Dermis blood vessel endothelial cell (primary cell): ENCODE measurements around the gene C6orf120. TPM values are rescaled to one million over a fixed set of nuclear protein-coding genes. Genes with fewer than 3 reads are reported as not detected.
A peak's percentile ranks its signal among the peaks of the same experiment; 100 is the strongest.

Source experiments
- DNase-seq: peaks from one replicate; pipeline ENCODE4 v3.0.0; 2010
- total RNA-seq: library from RNA; depleted of rRNA; stranded (reverse); fragments of >200 nt; gene quantifications from 2 replicates; pipeline ENCODE4 v1.2.3, GENCODE V29; 2014

Gene C6orf120
- total RNA-seq, 1 donor from 2014 or later, result 27.1 TPM

DNA sequence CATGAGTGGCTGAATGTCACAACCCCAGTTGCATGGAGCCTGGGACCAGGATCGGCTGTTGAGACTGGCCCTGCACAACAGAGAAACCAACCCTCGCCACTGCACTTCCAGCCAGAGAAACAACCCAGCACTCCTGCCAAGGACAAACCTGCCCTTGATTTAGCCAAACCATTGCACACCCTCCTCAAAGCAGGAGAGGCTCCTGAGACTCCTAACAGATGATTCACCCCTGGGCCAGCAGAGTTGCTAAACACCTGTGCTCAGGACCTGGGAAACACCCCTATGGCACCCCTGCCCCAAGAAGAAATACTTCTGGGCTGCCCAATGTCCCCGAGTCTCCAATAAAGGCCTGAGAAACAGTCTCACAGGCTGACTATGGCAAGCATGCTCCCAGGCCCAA, 17.9 kb upstream of the C6orf120 start:
- no peak for DNase-seq

DNA sequence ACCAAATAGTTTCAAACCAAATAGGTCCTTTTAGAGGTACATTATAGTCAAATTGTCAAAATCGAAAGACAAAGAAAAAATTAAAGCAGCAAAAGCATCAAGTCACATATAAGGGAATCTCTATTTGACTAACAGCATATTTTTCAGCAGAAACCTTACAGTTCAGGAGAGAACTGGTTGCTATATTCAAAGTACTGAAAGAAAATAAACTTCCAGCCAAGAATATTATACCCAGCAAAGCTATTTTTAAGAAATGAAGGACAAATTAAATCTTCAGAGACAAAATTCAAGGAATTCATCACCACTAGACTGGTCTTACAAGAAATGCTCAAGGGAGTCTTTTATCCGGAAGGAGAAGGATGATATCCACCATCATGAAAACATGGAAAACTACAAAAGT, 16.1 kb upstream of the C6orf120 start:
- no peak for DNase-seq

DNA sequence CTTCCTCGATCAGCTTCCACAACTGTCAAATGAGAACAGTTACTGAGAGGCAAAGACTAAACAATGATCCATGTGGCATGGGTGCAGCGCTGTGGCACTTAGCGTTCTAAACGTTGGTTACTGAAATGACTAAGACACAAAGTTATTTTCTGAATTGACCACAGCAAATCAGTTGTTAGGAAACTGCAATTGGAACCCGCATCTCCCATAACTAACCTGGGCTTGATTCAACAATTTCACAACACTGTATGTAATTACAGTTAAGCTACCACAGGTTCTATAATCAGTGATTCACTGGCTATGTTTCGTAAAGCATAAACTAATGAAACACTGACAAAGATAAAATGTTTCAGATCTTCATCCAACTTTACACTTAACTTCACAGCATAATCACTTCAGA, 12.6 kb upstream of the C6orf120 start:
- no peak for DNase-seq

- no peak for DNase-seq
Measured at GRCh38 chr6:169691260-169691659, 10.7 kb upstream of the C6orf120 start.

DNA sequence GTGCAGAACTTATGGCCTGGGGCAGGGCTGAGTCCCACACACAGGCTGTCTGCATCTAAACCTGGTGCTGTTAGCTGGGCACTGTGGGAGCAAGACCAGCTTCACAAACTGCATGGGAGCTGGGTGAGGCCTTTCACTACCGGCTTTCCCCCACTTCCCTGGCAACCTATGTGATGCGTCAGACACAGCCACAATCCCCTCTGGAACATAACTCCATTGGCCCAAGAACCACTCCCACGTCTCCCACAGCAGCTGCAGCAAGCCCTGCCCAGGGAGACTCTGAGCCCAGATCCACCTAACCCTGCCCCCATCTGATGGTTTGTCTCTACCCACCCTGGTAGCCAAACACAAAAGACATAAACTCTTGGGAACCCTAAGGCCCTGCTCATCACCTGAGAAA, 9.4 kb upstream of the C6orf120 start:
- no peak for DNase-seq

- DNase-seq, result no peak
Measured at GRCh38 chr6:169695131-169695530, 6.8 kb upstream of the C6orf120 start.

DNA sequence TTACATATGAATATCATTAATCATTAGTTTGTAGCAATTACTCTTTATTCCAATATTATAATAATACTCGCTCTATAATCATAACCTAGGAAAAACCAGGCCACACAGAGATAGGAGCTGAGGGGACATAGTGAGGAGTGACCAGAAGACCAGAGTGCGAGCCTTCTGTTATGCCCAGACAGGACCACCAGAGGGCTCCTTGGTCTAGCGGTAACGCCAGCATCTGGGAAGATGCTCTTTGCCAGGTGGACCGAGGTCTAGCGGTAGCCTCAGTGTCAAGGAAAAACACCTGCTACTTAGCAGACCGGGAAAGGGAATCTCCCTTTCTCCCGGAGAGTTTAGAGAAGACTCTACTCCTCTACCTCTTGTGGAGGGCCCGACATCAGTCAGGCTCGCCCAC, 4.8 kb upstream of the C6orf120 start:
- peak; percentile 35 for DNase-seq

DNA sequence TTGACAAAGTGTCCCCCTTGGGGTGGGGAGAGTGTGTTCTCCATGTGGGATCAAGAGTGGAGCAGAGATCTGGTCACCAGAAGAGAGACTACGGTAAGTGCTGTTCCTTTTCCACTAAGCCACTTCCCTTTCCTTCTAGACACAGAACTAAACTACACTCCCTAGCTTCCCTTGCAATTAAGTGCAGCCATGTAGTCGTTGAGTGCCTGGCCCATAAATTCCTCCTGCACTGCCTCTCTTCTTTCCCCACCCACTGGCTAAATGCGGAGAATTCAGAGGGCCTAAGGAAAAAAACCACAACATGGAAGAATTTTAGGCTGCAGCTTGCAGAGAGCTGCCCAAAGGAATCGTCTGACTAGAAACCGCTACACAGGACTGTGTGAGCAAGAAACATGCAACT, 1.6 kb upstream of the C6orf120 start:
- peak; percentile 34 for DNase-seq

DNA sequence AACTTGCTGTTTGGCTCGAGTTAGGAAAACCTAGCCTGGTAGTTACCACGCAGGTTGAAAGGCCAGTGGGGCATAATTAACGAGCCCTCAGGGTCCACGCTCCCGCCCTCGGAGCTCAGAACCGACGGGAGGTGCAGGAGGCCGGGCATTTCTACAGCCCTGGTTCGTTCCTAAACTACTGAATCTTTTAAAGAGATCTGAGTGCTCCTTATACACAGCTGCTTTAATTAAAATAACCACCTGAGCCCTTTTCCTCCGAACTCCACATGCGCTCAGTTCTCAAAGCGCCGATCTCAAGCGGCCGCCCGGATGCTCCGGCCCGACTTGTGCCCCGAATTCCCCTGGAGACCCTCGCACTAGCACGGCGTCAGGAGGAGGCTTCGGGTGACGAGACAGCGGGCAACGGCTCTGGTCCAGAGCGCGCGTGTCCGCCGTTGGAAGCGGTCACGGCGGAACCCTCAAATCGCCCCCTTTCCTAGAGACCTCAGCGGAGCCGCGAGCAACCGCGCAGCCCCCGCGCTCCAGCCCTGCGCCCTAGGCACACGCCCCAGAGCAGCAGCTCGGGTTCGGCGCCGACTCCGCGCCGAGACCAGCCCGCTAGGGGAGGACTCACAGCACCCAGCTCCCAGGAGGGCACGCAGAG, 494 bp upstream of the C6orf120 start:
- no peak for DNase-seq

DNA sequence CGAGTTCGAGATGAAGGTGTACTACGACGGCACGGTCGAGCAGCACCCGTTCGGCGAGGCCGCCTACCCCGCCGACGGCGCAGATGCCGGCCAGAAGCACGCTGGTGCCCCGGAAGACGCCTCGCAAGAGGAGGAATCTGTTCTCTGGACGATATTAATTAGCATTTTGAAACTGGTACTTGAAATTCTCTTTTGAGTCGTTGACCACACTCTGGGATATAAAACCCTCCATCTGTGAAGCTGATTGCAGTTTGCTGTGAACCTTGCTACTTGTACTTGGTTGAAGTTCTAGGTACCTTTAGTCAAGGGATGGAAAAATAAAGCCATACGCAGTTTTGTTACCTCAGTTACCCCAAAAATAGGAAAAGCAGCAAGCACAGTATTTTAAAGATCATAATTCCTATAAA, 917 bp downstream of the C6orf120 start:
- no peak for DNase-seq

GRCh38 chr6:169707772-169708171, 5.8 kb downstream of the C6orf120 start:
- DNase-seq, result no peak

DNA sequence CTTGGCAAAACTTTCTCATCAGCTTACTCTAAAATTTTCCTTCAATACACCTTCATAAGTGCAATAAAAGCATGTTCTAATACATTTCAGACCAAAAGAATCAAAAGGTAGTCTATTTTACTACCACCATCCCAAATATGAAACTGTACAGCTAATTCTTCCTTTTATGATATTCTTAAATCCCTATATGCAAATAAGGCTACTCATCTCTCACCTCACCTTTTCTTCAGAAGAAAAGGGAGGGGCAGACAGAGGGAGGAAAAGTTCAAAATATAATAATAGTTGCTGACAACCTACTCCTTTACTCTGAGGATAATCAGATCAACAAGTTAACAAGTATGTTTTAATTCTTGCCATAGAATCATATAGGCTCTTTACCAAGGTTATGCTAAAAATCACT, 7.4 kb downstream of the C6orf120 start:
- DNase-seq, result no peak

DNA sequence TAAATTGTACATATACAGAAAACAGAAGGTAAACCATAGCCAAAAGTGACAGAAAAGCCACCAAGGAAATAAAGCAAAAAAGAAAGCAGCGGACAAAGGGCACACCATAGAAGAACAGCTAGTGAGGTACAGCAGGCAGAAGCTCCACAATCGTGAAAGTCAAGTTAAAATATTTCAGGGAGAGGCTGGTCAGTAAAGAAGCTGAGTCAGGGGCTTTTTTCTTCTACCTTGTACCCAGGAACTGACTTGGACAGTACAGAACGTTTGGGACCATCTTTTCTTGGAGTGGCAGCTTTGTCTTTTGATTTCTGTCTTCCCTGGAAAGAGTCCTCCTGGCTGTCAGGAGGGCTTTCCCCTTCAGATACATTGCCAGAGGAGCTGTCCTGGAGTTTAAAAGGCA, 8.1 kb downstream of the C6orf120 start:
- no peak for DNase-seq

DNA sequence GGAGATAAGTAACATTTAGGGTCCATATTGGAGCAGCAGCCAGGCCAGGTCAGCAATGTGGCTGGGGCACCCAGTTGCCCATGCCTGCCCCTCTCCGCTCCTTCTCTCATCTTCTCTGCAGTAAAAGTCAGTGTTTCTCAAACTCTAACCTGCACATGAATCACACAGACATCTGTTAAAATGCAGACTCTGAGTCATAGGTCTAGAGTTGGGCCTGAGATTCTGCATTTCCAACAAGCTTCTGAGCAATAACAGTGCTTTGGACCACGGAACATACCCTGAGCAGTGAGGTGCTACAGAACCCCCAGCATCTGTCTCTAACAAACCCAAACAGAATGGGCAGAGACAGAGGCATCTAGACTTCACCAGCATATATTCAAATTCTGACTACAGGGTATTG, 12.3 kb downstream of the C6orf120 start:
- no peak for DNase-seq

- no peak for DNase-seq
Measured at GRCh38 chr6:169714595-169714994, 12.7 kb downstream of the C6orf120 start.

- no peak for DNase-seq
Measured at GRCh38 chr6:169719117-169719516, 17.2 kb downstream of the C6orf120 start.

- DNase-seq, result no peak
Measured at GRCh38 chr6:169720207-169720855, 18.4 kb downstream of the C6orf120 start.

- DNase-seq, result peak; percentile 92
Measured at GRCh38 chr6:169722362-169723199, 20.7 kb downstream of the C6orf120 start.

- peak; percentile 66 for DNase-seq
Measured at GRCh38 chr6:169723200-169723909, 21.4 kb downstream of the C6orf120 start.

DNA sequence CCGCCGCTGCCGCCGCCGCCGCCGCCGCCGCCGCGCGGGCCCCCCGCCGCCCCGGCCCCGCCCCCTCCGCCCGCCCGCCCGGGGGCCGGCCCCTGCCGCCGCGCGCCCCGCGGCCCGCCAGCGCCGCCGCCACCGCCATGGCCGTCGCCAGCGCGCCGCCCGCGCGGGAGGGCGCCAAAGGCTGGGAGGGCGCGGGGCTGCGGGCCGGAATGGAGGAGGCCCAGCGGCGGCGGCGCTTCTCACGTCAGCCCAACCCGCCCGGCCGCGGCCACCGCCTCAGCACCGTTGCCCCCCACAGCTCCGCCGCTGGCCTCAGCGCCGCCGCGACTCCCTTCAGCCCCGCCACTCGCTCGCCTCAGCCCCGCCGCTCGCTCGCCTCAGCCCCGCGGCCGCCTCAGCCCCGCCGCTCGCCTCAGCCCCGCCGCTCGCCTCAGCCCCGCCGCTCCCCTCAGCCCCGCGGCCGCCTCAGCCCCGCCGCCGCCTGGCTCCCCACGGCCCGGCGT, 22.1 kb downstream of the C6orf120 start:
- DNase-seq, result peak; percentile 44

GRCh38 chr6:169724494-169725124, 22.7 kb downstream of the C6orf120 start, which contains the start of gene PHF10:
TSS of gene PHF10 (minus strand) at chr6:169724500. CDS start at chr6:169723931, 569 bp downstream.
- DNase-seq, result peak; percentile 75
